Bronchial epithelial cell (primary cell): ENCODE data around the gene VSTM4. TPM values are rescaled to one million over a fixed set of nuclear protein-coding genes. Genes with fewer than 3 reads are reported as not detected.

Experiments used
- DNase-seq: peaks from one replicate; pipeline ENCODE4 v3.0.0-alpha.2; 2010; ENCODE audit warnings: low read depth
- FAIRE-seq: peaks from 2 replicates; lab custom pipeline; 2011; peaks lifted over from hg19 to GRCh38; lab: Jason Lieb, UNC
- H3K27me3 ChIP-seq: 2 replicates; pipeline ENCODE4 v1.5.1; 2011; ENCODE audit warnings: low read length; ENCODE audit not compliant: control insufficient read depth, insufficient read depth
- H3K36me3 ChIP-seq: 2 replicates; pipeline ENCODE4 v1.5.1; 2011; ENCODE audit warnings: low read length; ENCODE audit not compliant: control insufficient read depth, insufficient read depth
- H3K4me3 ChIP-seq: 2 replicates; pipeline ENCODE4 v1.5.1; 2011; ENCODE audit warnings: mild to moderate bottlenecking, low read depth, low read length, control low read depth
- CTCF ChIP-seq: IDR thresholded peaks from 2 replicates; pipeline ENCODE4 v1.5.1; 2011; ENCODE audit warnings: mild to moderate bottlenecking, moderate library complexity, low read length, control low read depth, inconsistent platforms; ENCODE audit not compliant: insufficient read depth, severe bottlenecking
- total RNA-seq: library from RNA; depleted of rRNA; stranded (reverse); fragments of >200 nt; gene quantifications from 2 replicates; pipeline ENCODE4 v1.2.1, GENCODE V29; 2014

The VSTM4 gene
- total RNA-seq, 1 donor from 2014 or later, result under 0.01 TPM

- no peak for FAIRE-seq
- Histone ChIP-seq H3K36me3 (no peaks in the 10 kb centered on the region), H3K27me3 (no peaks in the 10 kb centered on the region), H3K4me3 (no peak overlapping the region)
- no peak for TF ChIP-seq CTCF
- no peak for DNase-seq
Measured at GRCh38 chr10:49058463-49059255, 56.7 kb downstream of the VSTM4 start.

- DNase-seq, result no peak
- H3K27me3 ChIP-seq, result no peaks in the 10 kb centered on the region
- no peak for TF ChIP-seq CTCF
- no peaks in the 10 kb centered on the region for H3K36me3 ChIP-seq
- no peak overlapping the region for H3K4me3 ChIP-seq
- no peak for FAIRE-seq
Measured at GRCh38 chr10:49057231-49057880, 58.0 kb downstream of the VSTM4 start.

GRCh38 chr10:49056356-49056755 lies 59.0 kb downstream of the VSTM4 start:
- Histone ChIP-seq H3K36me3 (no peaks in the 10 kb centered on the region), H3K27me3 (no peaks in the 10 kb centered on the region), H3K4me3 (no peak overlapping the region)
- no peak for FAIRE-seq
- TF ChIP-seq CTCF, result no peak
- no peak for DNase-seq

GRCh38 chr10:49055221-49055849 lies 60.0 kb downstream of the VSTM4 start:
- TF ChIP-seq CTCF, result no peak
- H3K36me3 ChIP-seq, result no peaks in the 10 kb centered on the region
- no peaks in the 10 kb centered on the region for H3K27me3 ChIP-seq
- H3K4me3 ChIP-seq, result no peak overlapping the region
- no peak for FAIRE-seq
- DNase-seq, result no peak

GRCh38 chr10:49054753-49055152 lies 60.6 kb downstream of the VSTM4 start:
- Histone ChIP-seq H3K4me3 (no peak overlapping the region), H3K27me3 (no peaks in the 10 kb centered on the region), H3K36me3 (no peaks in the 10 kb centered on the region)
- no peak for TF ChIP-seq CTCF
- no peak for FAIRE-seq
- no peak for DNase-seq
